CD4-positive, alpha-beta T cell treated with Interleukin-6 at 100 ng/mL for 8 hours (primary cell): ENCODE data around the gene GBGT1.

Experiments
- DNase-seq: peaks from one replicate; pipeline ENCODE4 v3.0.0-alpha.2; 2020; ENCODE audit warnings: mixed read lengths, low spot score

GBGT1 gene

GRCh38 chr9:133143639-133144141 is 20.0 kb downstream of the GBGT1 start:
- no peak for DNase-seq

GRCh38 chr9:133142684-133143622 is 20.8 kb downstream of the GBGT1 start:
- peak; percentile 32 for DNase-seq

- DNase-seq: peak; percentile 86
Measured at GRCh38 chr9:133141833-133142595, 21.7 kb downstream of the GBGT1 start.

- DNase-seq: no peak
Measured at GRCh38 chr9:133140606-133141005, 23.1 kb downstream of the GBGT1 start.

GRCh38 chr9:133140174-133140505 is 23.6 kb downstream of the GBGT1 start:
- no peak for DNase-seq

GRCh38 chr9:133139246-133140173 is 24.2 kb downstream of the GBGT1 start:
- DNase-seq: no peak

GRCh38 chr9:133137451-133138231 is 26.1 kb downstream of the GBGT1 start:
- no peak for DNase-seq

- peak; percentile 52 for DNase-seq
Measured at GRCh38 chr9:133135146-133135745, 28.5 kb downstream of the GBGT1 start.

- DNase-seq: no peak
Measured at GRCh38 chr9:133134388-133135145, 29.1 kb downstream of the GBGT1 start.

GRCh38 chr9:133133681-133134387 is 29.9 kb downstream of the GBGT1 start:
- DNase-seq: peak; percentile 93

GRCh38 chr9:133132174-133132573 is 31.5 kb downstream of the GBGT1 start:
- no peak for DNase-seq

GRCh38 chr9:133131506-133131905 is 32.2 kb downstream of the GBGT1 start:
- no peak for DNase-seq

GRCh38 chr9:133130685-133131244 is 32.9 kb downstream of the GBGT1 start:
- DNase-seq: peak; percentile 75

- no peak for DNase-seq
Measured at GRCh38 chr9:133129001-133129795, 34.5 kb downstream of the GBGT1 start.

GRCh38 chr9:133128152-133128551 is 35.6 kb downstream of the GBGT1 start:
- no peak for DNase-seq

- peak; percentile 49 for DNase-seq
Measured at GRCh38 chr9:133127340-133127981, 36.3 kb downstream of the GBGT1 start.

GRCh38 chr9:133126697-133127339 is 36.9 kb downstream of the GBGT1 start:
- DNase-seq: no peak
